ENCODE measurements around the gene PEAR1.
A peak's percentile ranks its signal among the peaks of the same experiment; 100 is the strongest.

Gene PEAR1

GRCh38 chr1:156908955-156909354, 15.4 kb downstream of the PEAR1 start:
- in situ Hi-C loops (cut with HindIII; ENCODE audit: low sequenced_read_pairs), result no loop called here
- H3K4me3 ChIP-seq (ENCODE audit: low read depth, low read length), result no peak overlapping the region
- TF ChIP-seq, protein P1, sequence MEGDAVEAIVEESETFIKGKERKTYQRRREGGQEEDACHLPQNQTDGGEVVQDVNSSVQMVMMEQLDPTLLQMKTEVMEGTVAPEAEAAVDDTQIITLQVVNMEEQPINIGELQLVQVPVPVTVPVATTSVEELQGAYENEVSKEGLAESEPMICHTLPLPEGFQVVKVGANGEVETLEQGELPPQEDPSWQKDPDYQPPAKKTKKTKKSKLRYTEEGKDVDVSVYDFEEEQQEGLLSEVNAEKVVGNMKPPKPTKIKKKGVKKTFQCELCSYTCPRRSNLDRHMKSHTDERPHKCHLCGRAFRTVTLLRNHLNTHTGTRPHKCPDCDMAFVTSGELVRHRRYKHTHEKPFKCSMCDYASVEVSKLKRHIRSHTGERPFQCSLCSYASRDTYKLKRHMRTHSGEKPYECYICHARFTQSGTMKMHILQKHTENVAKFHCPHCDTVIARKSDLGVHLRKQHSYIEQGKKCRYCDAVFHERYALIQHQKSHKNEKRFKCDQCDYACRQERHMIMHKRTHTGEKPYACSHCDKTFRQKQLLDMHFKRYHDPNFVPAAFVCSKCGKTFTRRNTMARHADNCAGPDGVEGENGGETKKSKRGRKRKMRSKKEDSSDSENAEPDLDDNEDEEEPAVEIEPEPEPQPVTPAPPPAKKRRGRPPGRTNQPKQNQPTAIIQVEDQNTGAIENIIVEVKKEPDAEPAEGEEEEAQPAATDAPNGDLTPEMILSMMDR (IDR thresholded peaks at IDR 0.05; ENCODE audit: low read depth, low read length), result no peak
- DNase-seq (ENCODE audit: low read depth, low spot score), result no peak

DNA sequence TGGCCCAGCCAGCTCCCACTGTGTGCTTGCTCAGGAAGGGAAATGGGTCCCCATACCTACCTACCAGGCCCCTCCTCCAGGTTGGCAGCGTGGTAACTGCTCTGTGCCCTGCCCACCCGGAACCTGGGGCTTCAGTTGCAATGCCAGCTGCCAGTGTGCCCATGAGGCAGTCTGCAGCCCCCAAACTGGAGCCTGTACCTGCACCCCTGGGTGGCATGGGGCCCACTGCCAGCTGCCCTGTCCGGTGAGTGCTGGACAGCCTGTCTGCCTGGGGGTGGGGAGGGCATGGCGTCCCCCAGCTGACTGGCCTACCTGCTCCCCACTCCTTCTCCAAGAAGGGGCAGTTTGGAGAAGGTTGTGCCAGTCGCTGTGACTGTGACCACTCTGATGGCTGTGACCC, 16.2 kb downstream of the PEAR1 start:
- in situ Hi-C loops (cut with HindIII; ENCODE audit: low sequenced_read_pairs), result no loop called here
- TF ChIP-seq, protein P1 (IDR thresholded peaks at IDR 0.05; ENCODE audit: low read depth, low read length), result no peak
- no peak for DNase-seq (ENCODE audit: low read depth, low spot score)
- no peak overlapping the region for H3K4me3 ChIP-seq (ENCODE audit: low read depth, low read length)

DNA sequence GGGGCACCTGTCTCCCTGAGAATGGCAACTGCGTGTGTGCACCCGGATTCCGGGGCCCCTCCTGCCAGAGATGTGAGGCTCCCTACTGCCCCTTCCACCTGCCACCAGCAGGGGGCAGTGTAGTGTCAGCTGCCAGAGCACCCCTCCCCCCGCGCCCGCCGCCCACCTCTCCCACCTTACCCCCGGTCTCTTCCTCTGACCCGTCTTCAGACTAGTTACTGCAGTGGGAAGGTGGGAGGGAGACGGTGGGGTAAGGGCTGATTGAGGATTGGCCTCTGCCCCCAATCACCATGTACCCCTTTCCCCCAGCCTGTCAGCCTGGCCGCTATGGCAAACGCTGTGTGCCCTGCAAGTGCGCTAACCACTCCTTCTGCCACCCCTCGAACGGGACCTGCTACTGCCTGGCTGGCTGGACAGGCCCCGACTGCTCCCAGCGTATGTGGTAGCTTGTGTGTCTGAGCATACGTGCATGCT, 16.8 kb downstream of the PEAR1 start:
- no peak for DNase-seq (ENCODE audit: low read depth, low spot score)
- TF ChIP-seq, protein P1 (IDR thresholded peaks at IDR 0.05; ENCODE audit: low read depth, low read length), result peak; percentile 81
- no peak overlapping the region for H3K4me3 ChIP-seq (ENCODE audit: low read depth, low read length)
- in situ Hi-C loops (cut with HindIII; ENCODE audit: low sequenced_read_pairs), result no loop called here

DNA sequence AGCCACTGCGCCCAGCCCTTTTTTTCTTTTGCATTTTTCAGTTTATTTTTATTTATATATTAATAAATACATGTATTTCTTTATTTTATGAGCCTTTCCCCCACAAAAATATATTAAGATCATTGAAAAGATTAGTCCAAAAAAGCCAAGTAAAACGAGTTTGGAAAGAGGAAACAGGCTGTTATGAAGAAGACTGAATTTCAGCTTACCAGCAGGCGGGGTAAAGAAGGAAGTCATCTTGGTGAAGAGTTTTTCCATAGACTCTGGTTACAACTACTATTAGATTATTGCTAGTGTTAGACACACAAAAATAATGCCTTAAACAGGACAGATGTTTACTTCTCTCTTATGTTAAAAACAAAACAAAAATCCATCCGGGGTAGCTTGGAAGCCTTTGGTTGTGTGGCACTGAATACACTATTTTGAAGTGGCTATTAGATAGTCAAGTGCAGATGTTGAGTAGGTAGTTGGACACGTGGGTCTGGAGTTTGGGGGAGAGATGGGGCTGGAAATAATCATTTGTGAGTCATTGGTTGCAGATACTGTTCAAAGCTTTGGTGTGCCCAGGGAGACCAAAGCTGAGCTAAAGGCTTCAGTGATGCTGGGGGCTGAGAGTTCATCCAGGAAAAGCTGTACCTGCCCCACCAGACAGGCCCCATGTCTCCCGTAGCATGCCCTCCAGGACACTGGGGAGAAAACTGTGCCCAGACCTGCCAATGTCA, 18.2 kb downstream of the PEAR1 start:
- no peak for DNase-seq (ENCODE audit: low read depth, low spot score)
- TF ChIP-seq, protein P1 (IDR thresholded peaks at IDR 0.05; ENCODE audit: low read depth, low read length), result no peak
- in situ Hi-C loops (cut with HindIII; ENCODE audit: low sequenced_read_pairs), result no loop called here
- no peak overlapping the region for H3K4me3 ChIP-seq (ENCODE audit: low read depth, low read length)

DNA sequence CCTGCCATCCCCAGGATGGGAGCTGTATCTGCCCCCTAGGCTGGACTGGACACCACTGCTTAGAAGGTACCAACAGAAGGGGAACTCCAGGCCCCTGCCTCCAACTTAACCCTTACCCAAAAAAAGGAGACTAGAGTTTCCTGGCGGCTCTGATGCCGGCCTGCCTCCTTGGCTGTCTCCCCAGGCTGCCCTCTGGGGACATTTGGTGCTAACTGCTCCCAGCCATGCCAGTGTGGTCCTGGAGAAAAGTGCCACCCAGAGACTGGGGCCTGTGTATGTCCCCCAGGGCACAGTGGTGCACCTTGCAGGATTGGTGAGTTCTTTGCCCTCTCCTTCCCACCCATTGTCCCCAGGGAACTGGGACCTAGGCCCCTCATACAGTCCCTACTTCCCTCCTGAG, 18.8 kb downstream of the PEAR1 start:
- TF ChIP-seq, protein P1 (IDR thresholded peaks at IDR 0.05; ENCODE audit: low read depth, low read length), result no peak
- H3K4me3 ChIP-seq (ENCODE audit: low read depth, low read length), result no peak overlapping the region
- DNase-seq (ENCODE audit: low read depth, low spot score), result no peak
- in situ Hi-C loops (cut with HindIII; ENCODE audit: low sequenced_read_pairs), result no loop called here

GRCh38 chr1:156912861-156913808, 19.6 kb downstream of the PEAR1 start:
- in situ Hi-C loops (cut with HindIII; ENCODE audit: low sequenced_read_pairs), result no loop called here
- DNase-seq (ENCODE audit: low read depth, low spot score), result no peak
- no peak overlapping the region for H3K4me3 ChIP-seq (ENCODE audit: low read depth, low read length)
- TF ChIP-seq, protein P1 (IDR thresholded peaks at IDR 0.05; ENCODE audit: low read depth, low read length), result no peak
